ENCODE data around the gene ZC3HAV1.
"Not testable (repeated sequence)": the region's sequence is repeated elsewhere in the genome, so short reads cannot be mapped to it uniquely, and the experiment has no call there.

DNA sequence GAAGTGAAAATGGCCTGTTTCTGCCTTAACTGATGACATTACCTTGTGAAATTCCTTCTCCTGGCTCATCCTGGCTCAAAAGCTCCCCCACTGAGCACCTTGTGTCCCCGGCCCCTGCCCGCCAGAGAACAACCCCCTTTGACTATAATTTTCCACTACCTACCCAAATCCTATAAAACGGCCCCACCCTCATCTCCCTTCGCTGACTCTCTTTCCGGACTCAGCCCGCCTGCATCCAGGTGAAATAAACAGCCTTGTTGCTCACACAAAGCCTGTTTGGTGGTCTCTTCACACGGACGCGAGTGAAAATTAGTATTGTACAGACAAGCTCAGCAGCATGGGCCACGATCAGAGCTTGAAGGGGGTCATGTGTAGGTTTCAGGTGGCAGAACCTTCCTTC, 16.0 kb downstream of the ZC3HAV1 start:
- TF ChIP-seq, protein P1, sequence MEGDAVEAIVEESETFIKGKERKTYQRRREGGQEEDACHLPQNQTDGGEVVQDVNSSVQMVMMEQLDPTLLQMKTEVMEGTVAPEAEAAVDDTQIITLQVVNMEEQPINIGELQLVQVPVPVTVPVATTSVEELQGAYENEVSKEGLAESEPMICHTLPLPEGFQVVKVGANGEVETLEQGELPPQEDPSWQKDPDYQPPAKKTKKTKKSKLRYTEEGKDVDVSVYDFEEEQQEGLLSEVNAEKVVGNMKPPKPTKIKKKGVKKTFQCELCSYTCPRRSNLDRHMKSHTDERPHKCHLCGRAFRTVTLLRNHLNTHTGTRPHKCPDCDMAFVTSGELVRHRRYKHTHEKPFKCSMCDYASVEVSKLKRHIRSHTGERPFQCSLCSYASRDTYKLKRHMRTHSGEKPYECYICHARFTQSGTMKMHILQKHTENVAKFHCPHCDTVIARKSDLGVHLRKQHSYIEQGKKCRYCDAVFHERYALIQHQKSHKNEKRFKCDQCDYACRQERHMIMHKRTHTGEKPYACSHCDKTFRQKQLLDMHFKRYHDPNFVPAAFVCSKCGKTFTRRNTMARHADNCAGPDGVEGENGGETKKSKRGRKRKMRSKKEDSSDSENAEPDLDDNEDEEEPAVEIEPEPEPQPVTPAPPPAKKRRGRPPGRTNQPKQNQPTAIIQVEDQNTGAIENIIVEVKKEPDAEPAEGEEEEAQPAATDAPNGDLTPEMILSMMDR (IDR thresholded peaks at IDR 0.05; ENCODE audit: low read length) = not testable (repeated sequence)
- not testable (repeated sequence) for TF ChIP-seq EZH2 (optimal IDR thresholded peaks at IDR 0.05; ENCODE audit: low read depth, low read length); EZH2phosphoT487 (IDR thresholded peaks at IDR 0.05; ENCODE audit: low read length)

Measured in MM.1S (cell line).